Measurements from ENCODE around the gene LAMB3.

DNA sequence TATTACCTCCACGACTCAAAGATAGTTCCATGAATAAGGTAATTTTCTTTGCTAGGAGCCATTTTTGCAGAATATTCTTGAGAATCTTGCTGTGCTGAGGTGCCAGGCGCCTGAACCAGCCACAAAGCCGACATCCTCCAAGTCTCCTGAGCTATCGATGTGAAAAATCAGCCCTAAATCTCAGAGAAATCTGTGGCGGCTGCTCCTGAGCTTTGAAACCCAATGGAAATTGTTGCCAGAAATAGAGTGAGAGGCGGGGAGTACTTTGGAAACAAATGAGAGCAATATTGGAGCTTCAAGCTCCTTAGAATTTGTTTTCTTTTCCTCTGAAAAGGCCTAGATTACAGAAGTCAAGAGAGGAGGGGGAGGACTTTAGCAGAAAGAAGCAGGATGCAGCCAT, 62.4 kb downstream of the LAMB3 start:
- TF ChIP-seq TAF1 (IDR thresholded peaks at IDR 0.05; ENCODE audit: low read depth, low read length) (no peak), POLR2AphosphoS5 (IDR thresholded peaks at IDR 0.05; ENCODE audit: low read depth, low read length) (no peak), POLR2A (IDR thresholded peaks at IDR 0.05; ENCODE audit: low read depth, low read length) (no peak), PAX5 (IDR thresholded peaks at IDR 0.05; ENCODE audit: insufficient read depth, low read length, severe bottlenecking) (no peak)
